D721Med (cell line): ENCODE data around the gene MACIR.

ENCODE experiments used
- DNase-seq: peaks from one replicate; pipeline ENCODE4 v3.0.0; 2011; ENCODE audit warnings: low spot score; ENCODE audit not compliant: insufficient read length
- FAIRE-seq: peaks from 2 replicates; lab custom pipeline; 2011; peaks lifted over from hg19 to GRCh38; lab: Jason Lieb, UNC
- CTCF ChIP-seq: IDR thresholded peaks from 2 replicates; pipeline ENCODE4 v1.5.1; 2012; ENCODE audit warnings: mild to moderate bottlenecking, control low read depth; ENCODE audit not compliant: insufficient read depth; ENCODE audit errors: missing control alignments

MACIR gene

GRCh38 chr5:103294906-103295305 is 36.3 kb downstream of the MACIR start:
- no peak for TF ChIP-seq CTCF
- FAIRE-seq: no peak
- no peak for DNase-seq

GRCh38 chr5:103295424-103295823 is 36.9 kb downstream of the MACIR start:
- no peak for FAIRE-seq
- no peak for TF ChIP-seq CTCF

GRCh38 chr5:103295871-103296270 is 37.3 kb downstream of the MACIR start:
- no peak for FAIRE-seq
- TF ChIP-seq CTCF: no peak
- no peak for DNase-seq

More at GRCh38 chr5:103295424-103295823, 36.9 kb downstream of the MACIR start:
- no peak for DNase-seq

- no peak for TF ChIP-seq CTCF
- DNase-seq: no peak
- no peak for FAIRE-seq
These were observed 39.6 kb downstream of the MACIR start for GRCh38 chr5:103298117-103298516.

GRCh38 chr5:103298607-103299188 is 40.1 kb downstream of the MACIR start:
- no peak for TF ChIP-seq CTCF
- FAIRE-seq: no peak
- DNase-seq: no peak

GRCh38 chr5:103305809-103306208 is 47.2 kb downstream of the MACIR start:
- FAIRE-seq (no peak), DNase-seq (no peak)
- TF ChIP-seq CTCF: no peak

- no peak for DNase-seq
- no peak for TF ChIP-seq CTCF
- no peak for FAIRE-seq
These were observed 48.9 kb downstream of the MACIR start for GRCh38 chr5:103307470-103307869.
